Type B pancreatic cell (in vitro differentiated cells): ENCODE data around the gene PRKCE. TPM values are rescaled to one million over a fixed set of nuclear protein-coding genes. Genes with fewer than 3 reads are reported as not detected.
A peak's percentile ranks its signal among the peaks of the same experiment; 100 is the strongest.

ENCODE experiments used
- DNase-seq: peaks from one replicate; pipeline ENCODE4 v3.0.0; 2021; ENCODE audit warnings: mixed read lengths; ENCODE audit not compliant: unreplicated experiment; ENCODE audit errors: extremely low spot score
- H3K27ac Mint-ChIP-seq: 2 replicates; pipeline ENCODE4 v1.8.0; 2021; ENCODE audit warnings: mild to moderate bottlenecking, mixed read lengths
- H3K27me3 Mint-ChIP-seq: 2 replicates; pipeline ENCODE4 v1.8.0; 2021; ENCODE audit warnings: mixed read lengths
- H3K36me3 Mint-ChIP-seq: 2 replicates; pipeline ENCODE4 v1.8.0; 2021; ENCODE audit warnings: mixed read lengths
- H3K4me1 Mint-ChIP-seq: one replicate; pipeline ENCODE4 v1.8.0; 2021; ENCODE audit warnings: mixed read lengths; ENCODE audit not compliant: unreplicated experiment
- H3K4me3 Mint-ChIP-seq: 2 replicates; pipeline ENCODE4 v1.8.0; 2021; ENCODE audit warnings: mild to moderate bottlenecking, mixed read lengths
- H3K9me3 Mint-ChIP-seq: 2 replicates; pipeline ENCODE4 v1.8.0; 2021; ENCODE audit warnings: mixed read lengths
- total RNA-seq: library from RNA; stranded (reverse); gene quantifications from 2 replicates; pipeline ENCODE4 v1.2.1, GENCODE V29; 2021; ENCODE audit warnings: low replicate concordance
- TF ChIP-seq, protein P1 (sequence below): fragments of 200-600 bp; sonication (generic); conservative IDR thresholded peaks from 2 replicates; pipeline ENCODE4 v1.5.0; 2021; ENCODE audit warnings: antibody characterized with exemption, mild to moderate bottlenecking

Gene PRKCE
- total RNA-seq, 1 donor from 2014 or later, result 21.2 TPM

DNA sequence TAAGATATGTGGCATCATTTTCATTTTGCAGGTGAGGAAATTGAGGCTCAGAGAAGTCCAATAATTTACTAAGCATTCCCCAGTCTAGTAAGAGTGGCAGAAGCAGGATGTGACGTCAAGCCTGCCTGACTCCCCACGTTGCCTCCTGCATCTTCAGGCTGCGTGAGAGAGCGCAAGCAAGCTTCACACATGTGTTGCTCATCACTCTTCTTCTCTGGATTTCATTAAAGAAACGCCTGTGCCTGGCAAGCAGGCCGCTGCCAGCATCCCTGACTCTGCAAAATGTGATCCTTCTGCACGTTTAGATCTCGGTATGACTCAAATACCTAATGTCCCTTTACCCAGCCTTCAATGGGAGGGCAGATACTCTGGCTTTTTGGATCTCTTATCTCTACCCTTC lies 96.8 kb downstream of the PRKCE start:
- peak overlapping the region; percentile 24 for H3K4me3 Mint-ChIP-seq
- no peak for DNase-seq
- TF ChIP-seq, protein P1, sequence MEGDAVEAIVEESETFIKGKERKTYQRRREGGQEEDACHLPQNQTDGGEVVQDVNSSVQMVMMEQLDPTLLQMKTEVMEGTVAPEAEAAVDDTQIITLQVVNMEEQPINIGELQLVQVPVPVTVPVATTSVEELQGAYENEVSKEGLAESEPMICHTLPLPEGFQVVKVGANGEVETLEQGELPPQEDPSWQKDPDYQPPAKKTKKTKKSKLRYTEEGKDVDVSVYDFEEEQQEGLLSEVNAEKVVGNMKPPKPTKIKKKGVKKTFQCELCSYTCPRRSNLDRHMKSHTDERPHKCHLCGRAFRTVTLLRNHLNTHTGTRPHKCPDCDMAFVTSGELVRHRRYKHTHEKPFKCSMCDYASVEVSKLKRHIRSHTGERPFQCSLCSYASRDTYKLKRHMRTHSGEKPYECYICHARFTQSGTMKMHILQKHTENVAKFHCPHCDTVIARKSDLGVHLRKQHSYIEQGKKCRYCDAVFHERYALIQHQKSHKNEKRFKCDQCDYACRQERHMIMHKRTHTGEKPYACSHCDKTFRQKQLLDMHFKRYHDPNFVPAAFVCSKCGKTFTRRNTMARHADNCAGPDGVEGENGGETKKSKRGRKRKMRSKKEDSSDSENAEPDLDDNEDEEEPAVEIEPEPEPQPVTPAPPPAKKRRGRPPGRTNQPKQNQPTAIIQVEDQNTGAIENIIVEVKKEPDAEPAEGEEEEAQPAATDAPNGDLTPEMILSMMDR, result no peak
- H3K9me3 Mint-ChIP-seq, result peaks cover 11% of the 10 kb centered on the region
- peak overlapping the region; percentile 23 for H3K27ac Mint-ChIP-seq
- peaks cover 11% of the 10 kb centered on the region for H3K36me3 Mint-ChIP-seq
- peaks cover 35% of the 10 kb centered on the region for H3K4me1 Mint-ChIP-seq
- peaks cover 5% of the 10 kb centered on the region for H3K27me3 Mint-ChIP-seq

DNA sequence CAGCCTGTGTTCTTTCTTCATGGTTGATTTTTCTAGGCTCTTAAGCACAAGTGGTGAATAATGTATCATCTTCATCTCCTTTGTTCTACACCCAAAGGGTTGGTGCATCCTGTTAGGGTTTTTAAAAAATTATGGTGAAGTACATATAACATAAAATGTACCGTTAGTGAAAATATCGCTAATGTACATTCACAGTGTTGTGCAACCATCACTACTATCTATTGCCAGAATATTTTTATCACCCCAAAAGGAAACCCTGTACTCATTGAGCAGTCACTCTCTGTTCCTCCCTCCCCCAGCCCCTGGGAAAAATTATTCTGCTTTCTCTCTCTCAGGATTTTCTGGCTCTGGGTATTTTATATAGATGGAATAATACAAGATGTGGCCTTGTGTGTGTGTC lies 98.5 kb downstream of the PRKCE start:
- Mint-ChIP-seq H3K4me3 (no peak overlapping the region), H3K4me1 (peaks cover 42% of the 10 kb centered on the region), H3K27me3 (peaks cover 5% of the 10 kb centered on the region), H3K9me3 (peaks cover 11% of the 10 kb centered on the region), H3K36me3 (peaks cover 11% of the 10 kb centered on the region), H3K27ac (no peak overlapping the region)
- no peak for DNase-seq
- TF ChIP-seq, protein P1, result no peak

DNA sequence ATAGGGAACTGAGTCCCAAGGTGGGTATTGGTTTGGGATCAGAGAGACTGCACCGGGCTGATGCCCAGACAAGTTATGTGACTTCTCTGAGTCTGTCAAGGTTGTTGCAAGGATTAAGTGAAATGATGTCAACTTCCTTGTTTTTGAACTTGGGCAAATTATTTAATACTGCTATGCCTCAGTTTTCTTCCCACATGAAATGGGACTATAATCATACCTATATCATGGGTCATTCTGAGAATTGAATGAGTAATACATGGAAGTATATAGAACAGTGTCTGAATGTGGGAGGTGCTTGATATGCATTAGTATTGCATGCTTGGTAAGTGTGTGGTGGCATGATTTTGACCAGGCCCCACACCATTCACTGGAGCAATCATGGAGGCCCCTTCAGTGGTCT lies 99.0 kb downstream of the PRKCE start:
- peaks cover 37% of the 10 kb centered on the region for H3K4me1 Mint-ChIP-seq
- DNase-seq, result no peak
- no peak overlapping the region for H3K4me3 Mint-ChIP-seq
- H3K36me3 Mint-ChIP-seq, result peaks cover 11% of the 10 kb centered on the region
- peaks cover 5% of the 10 kb centered on the region for H3K27me3 Mint-ChIP-seq
- H3K27ac Mint-ChIP-seq, result no peak overlapping the region
- H3K9me3 Mint-ChIP-seq, result peaks cover 11% of the 10 kb centered on the region
- TF ChIP-seq, protein P1, result no peak

DNA sequence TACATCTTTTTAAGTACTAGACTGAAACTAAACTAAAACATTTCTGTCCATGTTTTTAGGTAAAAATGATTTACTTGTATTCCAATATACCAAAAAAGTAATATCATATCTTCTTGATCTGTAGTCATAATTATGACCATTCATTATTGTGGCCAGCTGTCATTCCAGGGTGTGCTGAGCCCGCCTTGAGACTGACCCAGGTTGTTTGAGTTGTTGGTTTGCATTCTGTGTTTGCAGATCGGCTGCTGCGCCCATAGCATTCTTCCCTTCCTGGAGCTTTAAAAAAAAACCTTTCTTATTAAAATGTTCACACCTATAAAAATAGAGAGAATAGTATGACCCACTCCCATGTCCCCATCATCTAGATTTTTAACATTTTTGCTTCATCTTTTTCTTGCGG lies 101.9 kb downstream of the PRKCE start:
- Mint-ChIP-seq H3K27ac (peak overlapping the region; percentile 17), H3K9me3 (no peaks in the 10 kb centered on the region), H3K4me3 (no peak overlapping the region), H3K27me3 (no peaks in the 10 kb centered on the region), H3K36me3 (no peaks in the 10 kb centered on the region), H3K4me1 (peaks cover 25% of the 10 kb centered on the region)
- DNase-seq, result no peak
- TF ChIP-seq, protein P1, result no peak

DNA sequence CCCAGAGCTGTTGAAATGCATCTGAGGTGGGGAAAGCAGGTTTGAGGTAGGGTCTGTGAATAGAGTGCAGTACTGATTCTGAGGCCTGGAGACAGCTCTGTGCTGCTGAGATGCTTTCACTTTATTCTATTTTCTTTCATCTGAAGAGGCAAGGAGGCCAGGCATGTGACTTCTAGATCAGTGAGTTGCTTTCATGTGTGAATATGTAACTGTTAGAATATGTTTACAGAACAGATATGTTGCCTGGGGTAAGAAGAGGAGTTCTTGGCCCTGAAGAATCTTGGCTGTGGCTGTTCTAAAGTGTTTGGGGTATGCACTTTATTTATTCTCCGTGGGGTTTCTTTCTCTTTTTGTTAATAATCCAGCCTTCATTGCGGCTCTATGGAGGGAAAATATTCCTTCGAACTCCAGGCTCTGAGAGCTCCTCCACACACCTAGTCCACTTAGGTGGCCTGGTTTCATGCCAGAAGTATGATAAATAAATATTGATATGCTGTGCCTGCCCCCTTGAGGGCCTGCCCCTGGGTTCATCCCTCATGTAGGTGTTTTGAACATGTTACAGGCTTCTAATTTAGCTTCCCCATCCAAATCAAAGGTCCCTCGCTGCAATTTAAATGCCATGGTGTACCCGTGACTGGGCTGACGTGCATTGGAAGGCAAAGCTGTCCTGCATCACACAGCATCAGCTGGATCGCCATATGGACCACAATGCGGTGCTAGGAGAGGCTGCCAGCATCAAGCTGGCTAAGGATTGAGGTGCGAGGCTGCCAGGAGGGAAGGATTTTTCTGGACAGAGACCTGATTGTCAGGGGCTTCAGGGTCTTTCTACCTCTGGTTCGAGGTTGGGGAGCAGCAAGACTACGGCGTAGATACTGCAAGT lies 102.9 kb downstream of the PRKCE start:
- H3K36me3 Mint-ChIP-seq, result no peaks in the 10 kb centered on the region
- TF ChIP-seq, protein P1, result no peak
- DNase-seq, result no peak
- peaks cover 1% of the 10 kb centered on the region for H3K27me3 Mint-ChIP-seq
- peaks cover 32% of the 10 kb centered on the region for H3K4me1 Mint-ChIP-seq
- no peaks in the 10 kb centered on the region for H3K9me3 Mint-ChIP-seq
- no peak overlapping the region for H3K4me3 Mint-ChIP-seq
- peak overlapping the region; percentile 17 for H3K27ac Mint-ChIP-seq
